Gastrocnemius medialis (tissue), 4 donors: Measurements from ENCODE around the gene ADRA2B.

Experiments used
- CTCF ChIP-seq, 5 experiments: fragments of 450-650 bp in 3 of 5; fragments of 200-600 bp in 2 of 5; sonication (generic) in 2 of 5; IDR thresholded peaks in 4 of 5; conservative IDR thresholded peaks in 1 of 5; 1 replicate in 4 of 5; 2 replicates in 1 of 5; pipeline ENCODE4 v1.5.1; 2016 to 2019; ENCODE audit warnings: antibody characterized with exemption in 5 of 5, mild to moderate bottlenecking in 3 of 5, moderate library complexity in 3 of 5
- POLR2A ChIP-seq, 2 donors: fragments of 450-650 bp; IDR thresholded peaks; one replicate each; pipeline ENCODE4 v1.6.1; 2017; ENCODE audit warnings: antibody characterized with exemption in 2 of 2, mild to moderate bottlenecking in 2 of 2, moderate library complexity in 2 of 2

GRCh38 chr2:96146881-96147592 lies 30.7 kb upstream of the ADRA2B start:
- TF ChIP-seq CTCF (IDR thresholded peaks at IDR 0.05 in 4 of 5, conservative IDR thresholded peaks at IDR 0.05 in 1 of 5) (no peak), POLR2A (IDR thresholded peaks at IDR 0.05) (no peak)
